IPS DF 19.7 (cell line): ENCODE results near the gene MRPL54.
A peak's percentile ranks its signal among the peaks of the same experiment; 100 is the strongest.

Source experiments
- DNase-seq: peaks from one replicate; pipeline ENCODE4 v3.0.0-alpha.2; 2013; ENCODE audit warnings: low read depth, low spot score

The MRPL54 gene

GRCh38 chr19:3762501-3763459, at the start of gene MRPL54:
Gene MRPL54, plus strand, starts transcription at chr19:3762682. Its CDS starts 19 bp downstream, at chr19:3762701.
- peak; percentile 92 for DNase-seq

DNA sequence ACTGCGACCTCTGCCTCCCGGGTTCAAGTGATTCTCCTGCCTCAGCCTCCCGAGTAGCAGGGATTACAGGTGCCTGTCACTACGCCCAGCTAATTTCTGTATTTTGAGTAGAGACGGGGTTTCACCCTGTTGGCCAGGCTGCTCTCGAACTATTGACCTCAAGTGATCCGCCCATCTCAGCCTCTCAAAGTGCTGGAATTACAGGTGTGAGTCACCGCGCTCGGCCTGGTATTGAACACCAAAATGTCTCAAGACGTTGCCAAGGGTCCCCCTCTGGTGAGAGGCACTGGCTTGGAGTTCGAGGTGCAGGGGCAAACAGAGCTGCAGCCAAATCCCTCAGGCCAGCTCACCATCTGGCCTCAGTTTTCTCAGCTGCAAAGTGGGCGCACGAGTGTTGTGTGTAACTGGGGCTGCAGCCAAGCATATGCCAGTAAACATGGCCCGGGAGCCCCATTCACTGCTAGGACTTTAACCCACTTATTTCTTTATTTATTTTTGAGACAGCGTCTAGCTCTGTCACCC, 46.3 kb upstream of the MRPL54 start:
- no peak for DNase-seq

- DNase-seq, result no peak
Observed at GRCh38 chr19:3719868-3720267, 42.6 kb upstream of the MRPL54 start.

- no peak for DNase-seq
Observed at GRCh38 chr19:3720349-3720917, 42.0 kb upstream of the MRPL54 start.

GRCh38 chr19:3721131-3721886, 41.2 kb upstream of the MRPL54 start:
- no peak for DNase-seq

DNA sequence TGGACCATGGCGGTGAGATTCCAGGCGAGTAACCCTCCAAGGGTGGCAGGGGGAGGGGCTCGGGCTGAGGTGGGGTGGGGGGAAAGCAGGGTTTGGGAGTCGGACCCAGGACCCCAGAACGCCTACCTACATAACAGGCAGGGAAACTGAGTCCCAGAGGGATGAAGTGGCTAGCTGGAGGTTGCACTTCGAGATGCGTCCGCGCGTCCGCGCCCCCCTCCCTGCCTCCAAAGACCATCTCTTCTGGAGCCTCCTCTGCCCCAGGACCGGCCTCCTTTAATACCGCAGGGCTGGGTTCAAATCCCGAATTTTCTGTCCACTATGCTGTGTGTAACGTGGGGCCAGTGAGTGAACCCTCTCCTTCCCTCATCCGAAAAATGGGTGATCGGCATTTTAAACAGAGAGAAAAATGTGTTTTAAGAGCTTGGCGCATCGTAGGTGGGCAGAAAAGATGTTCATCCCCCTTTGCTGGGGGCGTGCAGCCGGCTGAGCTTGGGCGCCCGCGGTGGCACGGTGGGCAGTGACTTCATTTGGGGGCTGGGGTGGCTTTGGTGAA, 40.5 kb upstream of the MRPL54 start:
- no peak for DNase-seq

DNA sequence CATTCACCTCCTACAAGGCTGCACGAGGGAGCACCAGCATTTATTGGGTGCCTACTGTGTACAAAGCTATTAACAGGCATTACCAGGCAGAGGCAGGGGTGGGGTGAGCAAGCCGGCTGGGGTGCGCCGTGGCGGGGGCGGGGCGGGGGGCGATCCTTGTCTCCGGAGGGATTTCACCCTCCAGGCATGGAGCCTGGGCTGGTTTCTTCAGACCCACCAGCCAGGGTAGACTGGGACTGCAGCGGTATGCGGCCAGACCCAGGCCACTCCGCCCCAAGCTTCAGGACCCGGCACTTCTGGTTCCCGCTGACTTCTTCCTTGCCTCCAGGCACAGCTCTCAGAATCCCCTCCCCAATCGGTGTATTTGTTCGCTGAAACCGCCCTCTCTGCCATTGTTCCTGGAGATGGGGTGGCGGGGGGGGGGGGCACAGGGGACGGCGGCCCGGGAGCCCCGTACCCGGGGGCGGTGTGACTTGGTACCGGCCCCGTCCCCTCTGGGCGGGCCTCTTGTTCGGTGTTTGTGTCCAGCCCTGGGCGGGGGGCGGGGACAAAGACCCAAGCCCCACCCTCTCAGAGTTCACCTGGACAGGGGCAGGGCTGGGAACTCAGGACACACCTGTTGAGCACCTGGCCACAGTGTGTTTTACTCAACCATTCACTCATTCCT, 39.9 kb upstream of the MRPL54 start:
- no peak for DNase-seq

- DNase-seq, result no peak
Observed at GRCh38 chr19:3723110-3723488, 39.4 kb upstream of the MRPL54 start.

- DNase-seq, result no peak
Observed at GRCh38 chr19:3723883-3724282, 38.6 kb upstream of the MRPL54 start.

DNA sequence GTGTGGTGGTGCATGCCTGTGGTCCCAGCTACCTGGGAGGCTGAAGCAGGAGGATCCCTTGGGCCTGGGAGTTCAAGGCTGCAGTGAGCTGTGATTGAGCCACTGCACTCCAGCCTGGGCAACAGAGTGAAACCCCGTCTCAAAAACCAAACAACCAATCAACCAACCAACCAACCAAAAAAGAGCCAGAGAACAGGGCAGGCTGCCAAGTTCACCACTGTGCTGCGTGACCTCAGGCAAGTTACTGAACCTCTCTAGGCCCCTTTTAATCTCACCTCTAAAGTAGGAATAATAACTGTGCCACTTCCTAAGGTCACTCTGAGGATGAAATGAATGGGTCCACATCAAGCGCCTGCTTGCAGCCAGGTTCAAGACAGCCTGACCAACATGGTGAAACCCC, 37.4 kb upstream of the MRPL54 start:
- DNase-seq, result no peak

DNA sequence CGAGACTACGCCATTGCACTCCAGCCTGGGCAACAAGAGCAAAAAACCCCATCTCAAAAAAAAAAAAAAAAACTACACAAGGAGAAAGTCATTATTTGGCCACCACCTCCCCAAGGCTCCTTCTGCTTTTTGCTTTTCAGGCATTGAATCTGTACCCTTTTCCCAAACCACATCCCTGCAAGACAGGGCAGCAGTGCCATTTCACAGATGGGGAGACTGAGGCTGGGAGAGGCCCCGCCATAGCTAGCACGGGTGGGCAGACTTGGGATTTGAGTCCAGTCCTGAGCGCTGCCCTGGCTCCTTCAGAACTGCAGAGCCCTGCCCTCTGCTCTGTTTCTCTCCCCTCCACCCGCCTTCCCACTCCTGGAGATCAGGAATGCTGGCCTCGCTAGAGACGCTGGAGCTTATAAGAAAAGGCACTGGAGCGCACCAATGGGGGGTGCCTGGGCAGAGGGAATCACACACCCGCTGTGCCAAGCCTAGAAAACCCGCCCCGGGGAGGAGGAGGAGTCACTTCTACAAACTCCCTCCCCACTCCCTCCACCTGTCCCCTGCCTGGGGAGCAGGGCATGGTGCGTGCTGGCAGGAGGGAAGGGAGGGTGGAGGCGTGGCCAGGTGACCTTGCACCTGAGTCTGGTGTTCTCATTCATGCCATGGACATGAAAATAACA, 36.7 kb upstream of the MRPL54 start:
- no peak for DNase-seq

GRCh38 chr19:3730457-3730958, 32.0 kb upstream of the MRPL54 start:
- DNase-seq, result no peak

GRCh38 chr19:3732108-3732507, 30.4 kb upstream of the MRPL54 start:
- DNase-seq, result no peak

DNA sequence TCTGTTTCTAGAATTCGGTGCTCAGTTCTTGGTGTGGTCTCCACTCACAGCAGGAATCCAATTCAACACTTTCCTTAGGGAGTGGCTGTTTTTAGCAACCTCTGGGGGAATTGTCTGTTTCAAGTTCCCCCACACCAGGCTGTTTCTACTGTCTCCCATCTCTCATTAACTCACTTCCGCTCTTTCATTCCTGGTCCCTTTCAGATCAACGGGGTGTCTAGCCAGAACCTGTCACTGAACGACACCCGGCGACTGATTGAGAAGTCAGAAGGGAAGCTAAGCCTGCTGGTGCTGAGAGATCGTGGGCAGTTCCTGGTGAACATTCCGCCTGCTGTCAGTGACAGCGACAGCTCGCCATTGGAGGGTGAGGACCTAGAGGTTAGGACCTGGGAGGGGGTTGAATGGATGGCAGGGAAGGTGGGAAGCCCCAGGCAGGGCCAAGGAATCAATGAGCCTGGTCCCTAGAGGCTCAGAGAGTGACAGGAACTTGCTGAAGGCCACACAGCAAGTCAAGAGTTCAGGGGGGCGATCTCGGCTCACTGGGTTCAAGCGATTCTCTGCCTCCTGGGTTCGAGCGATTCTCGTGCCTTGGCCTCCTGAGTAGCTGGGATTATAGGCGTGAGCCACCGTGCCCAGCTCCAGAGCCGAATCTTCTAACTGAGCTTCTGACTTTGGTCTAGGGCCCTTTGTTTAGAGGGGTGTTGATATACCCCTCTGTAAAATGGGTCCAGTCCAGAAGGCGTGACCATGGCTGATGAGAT, 28.8 kb upstream of the MRPL54 start:
- DNase-seq, result no peak

DNA sequence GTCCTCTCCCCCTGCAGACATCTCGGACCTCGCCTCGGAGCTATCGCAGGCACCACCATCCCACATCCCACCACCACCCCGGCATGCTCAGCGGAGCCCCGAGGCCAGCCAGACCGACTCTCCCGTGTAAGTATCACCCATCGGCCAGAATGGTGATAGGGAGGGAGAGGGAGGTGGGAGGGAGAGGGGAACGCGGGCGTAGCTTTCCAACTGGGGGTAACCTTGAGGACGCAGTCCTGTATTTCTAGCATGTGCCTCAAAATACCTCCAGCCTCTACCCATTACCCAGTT, 28.2 kb upstream of the MRPL54 start:
- no peak for DNase-seq

GRCh38 chr19:3736106-3736724, 26.3 kb upstream of the MRPL54 start:
- DNase-seq, result no peak

- DNase-seq, result no peak
Observed at GRCh38 chr19:3737487-3738205, 24.8 kb upstream of the MRPL54 start.

GRCh38 chr19:3738477-3739220, 23.8 kb upstream of the MRPL54 start:
- DNase-seq, result no peak
